G401 (cell line): ENCODE data around the gene STX18. TPM values are rescaled to one million over a fixed set of nuclear protein-coding genes. Genes with fewer than 3 reads are reported as not detected.

Source experiments
- DNase-seq: peaks from one replicate; pipeline ENCODE4 v3.0.0-alpha.2; 2015; ENCODE audit warnings: low spot score
- in situ Hi-C: cut with HindIII; loops from 2 replicates; pipeline ENCODE4 v1.10.0; 2016; ENCODE audit warnings: low sequenced_read_pairs, mixed read lengths
- total RNA-seq: library from RNA; depleted of rRNA; stranded (reverse); fragments of >200 nt; shearing (Covaris generic); gene quantifications from 2 replicates; pipeline ENCODE4 v1.2.3, GENCODE V29; 2014

Gene STX18
- total RNA-seq, 1 experiment from 2014 or later = 199 TPM

DNA sequence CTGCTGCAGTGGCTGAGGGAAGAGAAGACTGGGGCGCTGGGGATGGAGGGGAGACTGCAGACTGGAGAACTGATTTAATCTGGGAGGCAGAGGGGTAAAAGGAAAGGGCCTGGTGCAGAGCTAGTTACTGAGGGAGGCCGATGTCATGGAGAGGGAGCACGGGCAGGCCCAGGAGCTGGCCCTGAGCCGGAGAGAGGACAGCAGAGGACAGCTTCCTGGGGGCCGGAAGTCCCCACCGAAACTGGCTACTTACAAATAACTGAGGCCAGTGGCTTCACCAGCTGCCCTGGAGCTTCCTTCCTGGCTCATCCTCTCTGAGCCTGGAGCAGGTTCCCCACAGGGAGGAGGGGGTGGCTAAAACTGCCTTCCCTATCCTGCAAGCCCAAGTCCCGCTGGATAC is 128.0 kb downstream of the STX18 start:
- in situ Hi-C loops = no loop called here
- no peak for DNase-seq

DNA sequence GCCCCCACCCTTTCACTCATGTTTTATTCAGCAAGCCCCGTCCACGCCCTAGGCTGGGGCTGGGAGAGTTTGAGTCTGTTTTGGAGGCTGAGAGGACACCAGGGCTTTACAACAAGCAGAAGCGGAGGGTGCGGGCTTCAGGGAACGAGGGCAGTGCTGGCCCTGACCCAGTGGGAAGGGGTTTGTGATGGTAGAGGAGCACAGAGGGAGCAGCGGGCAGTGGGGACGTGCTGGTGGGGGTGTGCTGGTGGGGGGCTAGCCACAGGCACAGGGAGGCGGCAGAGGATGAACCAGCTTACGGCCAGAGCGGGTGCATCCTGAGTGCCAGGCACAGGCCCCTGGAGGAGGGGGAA is 128.5 kb downstream of the STX18 start:
- in situ Hi-C loops = no loop called here
- no peak for DNase-seq

GRCh38 chr4:4412641-4413372 is 129.0 kb downstream of the STX18 start:
- DNase-seq = peak; percentile 25
- in situ Hi-C loops = no loop called here

GRCh38 chr4:4411906-4412305 is 129.9 kb downstream of the STX18 start:
- DNase-seq = no peak
- in situ Hi-C loops = no loop called here

DNA sequence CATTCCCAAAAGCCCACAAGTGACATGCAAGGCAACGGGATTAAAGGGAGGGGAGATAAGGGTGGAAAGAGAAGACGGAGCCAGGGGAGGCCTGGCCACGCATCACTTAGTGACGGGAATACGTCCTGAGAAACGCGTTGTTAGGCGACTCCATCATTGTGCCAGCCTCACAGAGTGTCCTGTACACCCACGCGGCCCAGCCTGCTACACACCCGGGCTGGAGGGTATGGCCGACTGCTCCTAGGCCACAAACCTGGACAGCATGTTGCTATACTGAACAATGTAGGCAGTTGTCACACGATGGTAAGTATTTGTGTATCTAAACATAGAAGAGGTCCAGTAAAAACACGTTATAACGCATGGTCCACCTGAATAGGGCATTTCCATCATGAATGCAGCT is 131.6 kb downstream of the STX18 start:
- DNase-seq = no peak

GRCh38 chr4:4409416-4410115 is 132.3 kb downstream of the STX18 start:
- in situ Hi-C loops = no loop called here
- DNase-seq = no peak

More for the DNA sequence above, 131.6 kb downstream of the STX18 start:
- in situ Hi-C loops = no loop called here

GRCh38 chr4:4408576-4409335 is 133.1 kb downstream of the STX18 start:
- no peak for DNase-seq
- in situ Hi-C loops = no loop called here

DNA sequence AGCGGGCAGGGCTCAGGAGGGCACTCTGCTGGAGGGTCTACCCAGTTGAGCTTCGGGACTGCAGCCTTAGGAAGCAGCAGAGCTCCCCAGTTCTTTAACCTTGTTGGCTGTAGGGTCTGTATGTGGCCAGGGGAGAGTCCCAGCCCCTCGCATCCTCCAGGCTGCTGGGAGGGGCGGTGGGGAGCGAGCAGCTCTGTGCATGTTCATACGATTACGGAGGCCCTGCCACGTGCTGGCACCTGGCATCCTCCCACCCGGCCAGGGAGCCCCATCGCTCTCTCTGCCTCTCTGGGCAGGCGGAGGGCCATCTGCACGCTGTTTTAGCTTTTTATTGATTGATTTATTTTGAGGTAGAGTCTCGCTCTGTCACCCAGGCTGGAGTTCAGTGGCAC is 133.7 kb downstream of the STX18 start:
- in situ Hi-C loops = no loop called here
- no peak for DNase-seq

- in situ Hi-C loops = no loop called here
These were observed 134.3 kb downstream of the STX18 start for GRCh38 chr4:4407299-4408131.

DNA sequence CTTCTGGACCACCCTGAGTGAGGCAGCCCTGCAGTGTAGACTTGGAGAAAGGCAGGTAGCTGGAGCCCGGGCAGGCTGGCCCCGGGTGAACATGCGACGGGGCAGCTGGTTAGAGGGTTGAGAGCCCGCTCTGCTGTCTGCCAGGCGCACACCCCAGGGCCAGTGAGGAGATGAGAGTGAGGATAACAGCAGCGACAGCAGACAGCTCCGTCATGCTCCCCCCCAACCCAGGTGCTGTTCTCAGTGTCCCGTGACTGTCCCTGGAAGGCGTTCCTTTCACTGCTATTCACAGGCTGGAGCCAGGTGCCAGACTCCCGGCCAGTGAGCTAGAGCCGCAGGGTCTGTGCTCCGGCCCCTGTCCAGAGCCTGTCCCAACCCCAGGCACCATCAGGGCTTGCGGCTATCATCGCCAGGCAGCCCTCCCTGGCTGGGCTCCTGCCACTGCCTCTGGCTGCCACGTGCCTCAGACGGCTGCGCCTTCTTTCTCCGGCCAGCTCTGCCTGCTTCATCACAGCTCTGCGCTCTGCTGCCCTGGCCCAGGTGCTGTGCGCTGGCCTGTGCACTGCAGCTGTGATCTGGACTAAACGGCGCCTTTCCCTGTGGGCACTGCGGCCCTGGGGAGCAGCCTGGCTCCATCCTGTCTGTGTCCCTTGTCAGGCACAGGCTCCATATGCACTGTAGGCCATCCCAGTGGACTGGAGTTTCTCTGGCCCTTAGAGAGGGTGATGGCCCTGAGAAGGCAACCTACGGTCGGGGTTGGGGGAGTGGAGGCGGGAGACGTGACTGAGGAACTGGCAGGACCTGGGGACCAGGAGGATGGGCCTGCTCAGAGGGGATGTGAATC is 135.2 kb downstream of the STX18 start:
- in situ Hi-C loops = no loop called here
- DNase-seq = peak; percentile 18

More at GRCh38 chr4:4407299-4408131, 134.3 kb downstream of the STX18 start:
- no peak for DNase-seq

DNA sequence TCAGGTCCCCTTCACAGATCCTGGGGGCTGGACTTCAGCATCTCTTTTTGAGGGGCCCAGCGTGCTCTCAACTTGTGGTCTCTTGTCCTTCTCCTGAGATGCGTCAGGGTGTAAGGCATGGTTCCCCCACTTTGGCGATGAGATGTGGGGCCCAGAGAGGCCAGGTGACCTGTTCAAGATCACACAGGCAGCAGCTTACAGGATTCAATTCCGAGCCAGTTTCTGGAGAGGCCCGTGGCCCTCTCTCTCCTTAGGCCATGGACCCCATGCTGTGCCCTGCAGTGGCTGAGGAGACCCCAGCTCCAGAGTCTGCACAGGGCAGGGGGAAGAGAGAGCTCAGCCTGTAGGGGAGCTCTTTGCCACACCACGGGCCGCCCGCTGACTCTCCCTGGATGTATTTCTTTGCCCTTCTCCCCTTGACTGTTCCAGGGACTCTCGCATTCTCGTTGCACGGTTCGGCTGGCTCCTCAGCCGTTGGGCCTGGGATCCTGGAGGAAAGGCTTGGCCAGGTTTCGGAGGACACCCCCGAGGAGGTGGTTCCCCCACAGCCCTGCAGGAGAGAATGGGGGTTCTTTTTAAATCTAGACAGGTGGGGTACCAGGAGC is 136.4 kb downstream of the STX18 start:
- in situ Hi-C loops = no loop called here
- no peak for DNase-seq

DNA sequence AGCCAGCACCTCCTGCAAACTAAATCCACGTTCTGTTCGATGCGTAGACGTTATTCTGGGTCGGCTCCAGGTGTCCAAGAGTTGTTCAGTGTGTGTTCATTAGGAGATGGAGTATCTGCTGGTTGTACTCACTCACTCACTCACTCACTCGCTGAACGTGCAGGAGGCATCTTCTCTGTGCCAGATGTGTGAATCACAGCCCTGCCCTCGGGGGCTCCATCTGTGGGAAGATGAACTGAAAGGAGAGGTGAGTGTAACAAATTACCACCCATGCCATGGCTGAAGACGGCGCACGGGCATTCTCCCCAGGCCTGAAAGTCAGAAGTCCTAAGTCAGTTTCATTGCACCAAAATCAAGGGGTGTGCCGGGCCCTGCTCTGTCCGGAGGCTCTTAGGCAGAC is 138.9 kb downstream of the STX18 start:
- no peak for DNase-seq
- in situ Hi-C loops = no loop called here

- DNase-seq = no peak
- in situ Hi-C loops = no loop called here
These were observed 140.8 kb downstream of the STX18 start for GRCh38 chr4:4401036-4401435.

GRCh38 chr4:4398430-4398829 is 143.4 kb downstream of the STX18 start:
- in situ Hi-C loops = no loop called here

DNA sequence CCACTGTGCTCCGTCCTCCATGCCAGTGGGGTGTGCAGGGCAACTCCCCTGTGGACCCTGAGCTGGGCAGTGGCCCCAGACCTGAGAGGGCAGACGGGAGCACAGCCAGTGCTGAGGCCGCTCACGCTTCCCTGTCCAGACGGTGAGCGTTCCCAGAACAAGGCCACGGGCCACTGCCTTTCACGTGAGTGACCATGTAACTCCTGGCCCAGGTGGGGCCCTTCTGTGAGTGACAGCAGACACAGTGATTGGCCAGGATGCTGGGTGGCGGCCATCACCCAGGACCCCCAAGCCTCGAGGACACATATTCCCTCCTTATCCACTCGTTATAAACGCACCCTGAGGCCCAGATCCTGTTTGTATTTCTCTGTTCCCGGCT is 144.4 kb downstream of the STX18 start:
- no peak for DNase-seq
- in situ Hi-C loops = no loop called here

More at GRCh38 chr4:4398430-4398829, 143.4 kb downstream of the STX18 start:
- no peak for DNase-seq

DNA sequence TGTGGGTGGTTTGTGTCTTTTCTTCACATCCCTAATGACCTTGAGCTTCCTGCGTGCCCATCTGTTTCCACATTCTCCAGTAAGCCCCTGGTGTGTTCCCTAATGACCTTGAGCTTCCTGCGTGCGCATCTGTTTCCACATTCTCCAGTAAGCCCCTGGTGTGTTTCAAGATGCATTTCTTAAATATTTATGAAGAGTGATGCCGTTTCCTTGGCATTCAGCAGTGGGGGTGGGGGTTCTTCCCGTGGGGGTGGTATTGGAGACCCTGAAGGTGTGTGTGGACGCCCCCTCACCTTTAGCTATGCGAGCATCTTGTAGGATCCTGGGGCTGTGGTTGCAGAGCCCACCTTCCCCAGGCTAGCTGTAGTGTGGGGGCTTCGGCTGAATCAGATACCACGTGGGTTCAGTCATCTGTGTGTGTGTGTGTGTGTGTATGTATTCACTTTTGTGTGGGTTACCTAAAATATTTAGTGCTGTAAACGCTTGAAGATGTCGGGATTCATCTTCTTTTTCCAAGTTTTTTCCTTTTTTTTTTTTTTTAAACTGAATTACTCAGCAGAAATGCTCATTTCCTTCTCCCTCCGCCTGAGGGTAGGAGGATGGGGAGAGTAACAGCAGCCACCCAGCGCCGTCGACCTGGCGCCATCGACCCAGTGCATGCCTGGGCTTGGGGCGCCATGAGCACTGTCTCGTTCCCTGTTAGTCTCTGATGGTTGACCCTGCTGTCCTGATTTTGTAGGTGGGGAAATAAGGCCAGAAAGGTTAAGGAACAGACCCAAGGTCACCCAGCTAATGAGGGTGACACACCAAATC is 145.0 kb downstream of the STX18 start:
- in situ Hi-C loops = no loop called here
- no peak for DNase-seq

- peak; percentile 52 for DNase-seq
- in situ Hi-C loops = no loop called here
These were observed 145.8 kb downstream of the STX18 start for GRCh38 chr4:4395849-4396627.
